Testis (tissue), 2 donors: ENCODE results near the gene IREB2.
"Not testable (repeated sequence)": the region's sequence is repeated elsewhere in the genome, so short reads cannot be mapped to it uniquely, and the experiment has no call there.

Experiments
- POLR2A ChIP-seq: fragments of 450-650 bp; IDR thresholded peaks from one replicate; pipeline ENCODE4 v1.6.1; 2017; ENCODE audit warnings: antibody characterized with exemption, mild to moderate bottlenecking, moderate library complexity
- TF ChIP-seq, protein P1 (sequence below), 3 experiments: fragments of 450-650 bp in 2 of 3; fragments of 200-600 bp in 1 of 3; sonication (generic) in 1 of 3; IDR thresholded peaks; one replicate each; pipeline ENCODE4 v1.5.1; 2016 to 2019; ENCODE audit warnings: antibody characterized with exemption in 3 of 3, mild to moderate bottlenecking in 2 of 3, moderate library complexity in 1 of 3

DNA sequence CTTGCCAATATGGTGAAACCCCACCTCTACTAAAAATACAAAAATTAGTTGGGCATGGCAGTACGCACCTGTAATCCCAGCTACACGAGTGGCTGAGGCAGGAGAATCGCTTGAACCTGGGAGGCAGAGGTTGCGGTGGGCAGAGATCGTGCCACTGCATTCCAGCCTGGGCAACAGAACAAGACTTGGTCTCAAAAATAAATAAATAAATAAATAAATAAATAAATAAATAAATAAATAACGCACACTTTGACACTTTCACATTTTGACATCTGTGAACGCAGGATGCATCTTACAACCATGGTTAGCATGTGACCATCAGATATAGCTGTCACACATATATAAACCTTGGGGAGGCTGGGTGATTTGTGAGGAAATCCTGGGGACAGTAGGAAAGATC is 33.2 kb upstream of the IREB2 start:
- TF ChIP-seq, protein P1, sequence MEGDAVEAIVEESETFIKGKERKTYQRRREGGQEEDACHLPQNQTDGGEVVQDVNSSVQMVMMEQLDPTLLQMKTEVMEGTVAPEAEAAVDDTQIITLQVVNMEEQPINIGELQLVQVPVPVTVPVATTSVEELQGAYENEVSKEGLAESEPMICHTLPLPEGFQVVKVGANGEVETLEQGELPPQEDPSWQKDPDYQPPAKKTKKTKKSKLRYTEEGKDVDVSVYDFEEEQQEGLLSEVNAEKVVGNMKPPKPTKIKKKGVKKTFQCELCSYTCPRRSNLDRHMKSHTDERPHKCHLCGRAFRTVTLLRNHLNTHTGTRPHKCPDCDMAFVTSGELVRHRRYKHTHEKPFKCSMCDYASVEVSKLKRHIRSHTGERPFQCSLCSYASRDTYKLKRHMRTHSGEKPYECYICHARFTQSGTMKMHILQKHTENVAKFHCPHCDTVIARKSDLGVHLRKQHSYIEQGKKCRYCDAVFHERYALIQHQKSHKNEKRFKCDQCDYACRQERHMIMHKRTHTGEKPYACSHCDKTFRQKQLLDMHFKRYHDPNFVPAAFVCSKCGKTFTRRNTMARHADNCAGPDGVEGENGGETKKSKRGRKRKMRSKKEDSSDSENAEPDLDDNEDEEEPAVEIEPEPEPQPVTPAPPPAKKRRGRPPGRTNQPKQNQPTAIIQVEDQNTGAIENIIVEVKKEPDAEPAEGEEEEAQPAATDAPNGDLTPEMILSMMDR (IDR thresholded peaks at IDR 0.05): not testable (repeated sequence)
- not testable (repeated sequence) for TF ChIP-seq POLR2A
